GM21367 (cell line): ENCODE data around the gene CKAP2L.

ENCODE experiments used
- ATAC-seq: cut with Tn5 transposase; IDR thresholded peaks from one replicate; pipeline ENCODE4 v1.9.1; 2021; ENCODE audit not compliant: unreplicated experiment

CKAP2L gene

GRCh38 chr2:112762276-112762675 lies 2.1 kb downstream of the CKAP2L start:
- no peak for ATAC-seq

DNA sequence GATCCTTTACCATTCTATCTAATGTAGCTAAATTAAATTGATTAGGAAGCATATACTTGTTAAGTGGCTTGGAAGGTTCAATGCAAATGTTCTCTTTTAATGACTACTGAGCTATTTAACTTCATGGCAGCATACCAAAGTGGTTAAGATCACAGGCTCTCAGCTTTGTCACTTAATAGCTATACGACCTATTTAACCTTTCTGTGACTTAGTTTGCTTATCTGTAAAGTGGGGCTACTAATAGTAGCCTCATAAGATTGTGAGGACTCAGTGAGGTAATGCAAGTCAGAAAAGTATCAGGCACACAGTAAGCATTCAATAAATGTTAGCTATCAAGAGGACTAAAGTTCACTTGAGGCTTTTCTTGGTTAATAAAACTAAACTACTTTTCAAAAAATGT lies 4.3 kb downstream of the CKAP2L start:
- ATAC-seq, result no peak

DNA sequence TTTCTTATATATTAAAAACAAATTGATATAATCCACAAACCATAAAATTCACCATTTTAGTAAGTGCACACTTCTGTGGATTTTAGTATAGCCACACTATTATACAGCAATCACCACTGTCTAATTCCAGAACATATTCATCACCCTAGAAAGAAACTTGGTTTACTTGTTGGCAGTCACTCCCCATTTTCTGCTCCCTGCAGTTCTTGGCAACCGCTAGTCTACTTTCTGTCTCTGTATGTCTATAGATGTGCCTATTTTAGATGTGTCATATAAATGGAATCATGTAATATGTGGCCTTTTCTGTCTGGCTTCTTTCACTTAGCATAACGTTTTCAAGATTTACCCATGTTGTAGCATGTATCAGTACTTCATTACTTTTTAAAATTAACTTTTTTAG lies 5.7 kb downstream of the CKAP2L start:
- ATAC-seq, result no peak

- no peak for ATAC-seq
These were observed 7.1 kb downstream of the CKAP2L start for GRCh38 chr2:112757265-112757664.

DNA sequence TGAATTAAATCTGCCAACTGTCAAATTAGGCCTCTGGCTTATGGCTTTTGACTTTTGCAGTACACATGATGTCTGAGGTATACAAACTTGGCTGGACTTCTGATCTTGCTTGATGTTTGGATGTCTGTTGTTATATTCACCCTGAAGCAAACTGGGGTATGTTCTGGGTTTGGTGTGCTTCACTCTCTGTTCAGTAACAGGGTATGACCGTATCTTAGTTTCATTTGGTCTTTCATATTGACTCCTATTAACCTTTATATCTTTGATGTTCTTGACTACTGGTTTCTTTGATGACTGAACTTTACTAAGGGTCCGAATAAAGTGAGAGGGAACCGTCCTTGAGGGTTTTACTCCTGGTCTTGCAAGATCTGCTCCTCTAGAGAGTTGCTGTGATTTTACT lies 8.2 kb downstream of the CKAP2L start:
- ATAC-seq, result no peak

DNA sequence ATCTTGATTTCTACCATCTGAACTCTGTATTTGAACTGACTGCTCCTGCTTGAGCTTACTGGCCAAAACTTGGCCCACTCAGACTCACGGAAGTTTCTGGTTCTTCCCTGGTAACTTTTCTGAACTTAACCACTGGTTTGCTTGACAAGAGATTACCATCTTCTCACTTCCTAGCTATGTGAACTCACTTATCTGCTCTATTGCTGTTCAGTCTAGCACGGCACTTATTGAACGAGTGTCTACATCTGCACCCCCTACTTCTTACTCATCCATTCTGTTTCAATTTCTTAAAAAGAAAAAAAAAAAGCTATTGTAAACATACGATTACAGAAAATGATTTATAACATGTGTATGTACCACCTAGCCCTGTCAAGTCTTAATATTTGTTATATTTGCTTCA lies 9.0 kb downstream of the CKAP2L start:
- no peak for ATAC-seq

DNA sequence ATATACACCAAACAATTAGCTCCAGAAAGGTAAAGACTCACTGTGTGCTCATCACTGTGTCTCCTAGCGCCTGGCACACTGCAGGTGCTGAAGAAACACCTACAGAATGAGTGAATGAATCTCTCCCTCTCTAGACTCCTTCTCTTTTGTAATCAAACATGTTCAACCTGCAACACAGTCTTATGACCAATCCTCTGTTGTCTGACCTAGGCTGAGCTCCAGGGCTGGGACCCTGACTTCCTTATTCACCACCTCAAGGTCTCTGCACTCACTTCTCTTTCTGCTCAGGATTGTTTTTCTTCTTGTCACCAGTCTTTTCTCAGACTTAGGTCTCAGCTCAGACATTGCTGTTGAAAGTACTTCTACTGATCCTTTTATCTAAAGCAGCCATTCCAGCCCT lies 9.8 kb downstream of the CKAP2L start:
- ATAC-seq, result no peak

DNA sequence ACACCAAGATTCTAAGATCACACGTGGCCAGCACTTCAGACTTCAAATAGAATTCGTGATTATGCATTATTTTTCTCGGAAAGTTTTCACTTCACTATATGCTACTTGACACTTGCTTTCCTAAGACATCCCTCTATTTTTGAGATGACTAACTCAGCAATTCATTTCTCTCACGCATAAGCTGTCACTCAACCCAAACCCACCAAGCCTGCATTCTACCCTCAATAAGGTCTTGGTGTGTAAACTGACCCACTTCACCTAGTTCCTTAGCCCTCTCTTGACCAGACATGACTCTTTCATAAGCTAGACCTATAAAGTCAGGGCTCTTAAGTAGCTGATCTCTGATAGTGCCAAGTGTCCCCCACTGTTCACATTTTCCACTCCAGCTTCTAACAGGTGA lies 11.7 kb downstream of the CKAP2L start:
- ATAC-seq, result no peak

GRCh38 chr2:112751451-112752197 lies 12.8 kb downstream of the CKAP2L start:
- no peak for ATAC-seq

- no peak for ATAC-seq
These were observed 13.9 kb downstream of the CKAP2L start for GRCh38 chr2:112750560-112750843.

DNA sequence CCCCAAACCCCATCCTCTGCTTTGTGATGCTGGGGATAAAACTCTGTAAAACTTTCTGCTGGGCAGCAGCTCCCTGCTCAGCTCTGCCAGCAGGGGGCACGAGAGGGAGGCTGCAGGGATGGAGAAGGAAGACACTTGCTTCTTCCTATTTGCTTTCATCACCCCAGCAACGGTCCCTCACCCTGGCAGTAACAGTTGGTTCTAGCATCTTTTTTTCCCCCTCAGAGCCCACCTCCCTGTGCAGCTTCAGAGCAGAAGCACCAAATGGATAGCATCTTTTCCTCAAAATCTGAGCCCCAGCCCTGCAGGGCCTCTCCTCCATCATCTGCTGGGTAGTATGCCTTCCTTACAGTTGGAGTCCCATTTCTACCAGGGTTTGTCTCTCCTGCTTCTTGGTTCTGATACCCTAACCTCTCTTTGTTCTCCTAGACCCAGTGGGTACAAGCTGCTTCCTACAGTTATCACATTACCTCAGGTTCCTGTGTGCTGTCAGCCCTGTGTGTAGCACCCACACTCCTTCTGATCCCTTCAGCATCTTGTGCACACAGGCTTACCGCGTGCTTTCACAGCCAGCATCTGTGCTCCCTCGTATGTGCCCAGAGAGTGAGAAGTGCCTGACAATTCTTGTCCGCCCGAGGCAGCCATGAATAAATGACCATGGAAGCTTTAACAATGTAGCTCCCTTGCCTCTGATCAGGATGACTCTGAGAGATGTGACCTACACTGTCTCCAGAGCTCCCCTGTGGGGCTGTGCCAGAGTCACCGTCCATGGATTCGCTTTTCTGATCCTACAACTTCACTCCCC lies 14.5 kb downstream of the CKAP2L start:
- peak; percentile 71 for ATAC-seq

GRCh38 chr2:112740527-112740926 lies 23.9 kb downstream of the CKAP2L start:
- ATAC-seq, result no peak

- no peak for ATAC-seq
These were observed 26.7 kb downstream of the CKAP2L start for GRCh38 chr2:112737542-112738232.

DNA sequence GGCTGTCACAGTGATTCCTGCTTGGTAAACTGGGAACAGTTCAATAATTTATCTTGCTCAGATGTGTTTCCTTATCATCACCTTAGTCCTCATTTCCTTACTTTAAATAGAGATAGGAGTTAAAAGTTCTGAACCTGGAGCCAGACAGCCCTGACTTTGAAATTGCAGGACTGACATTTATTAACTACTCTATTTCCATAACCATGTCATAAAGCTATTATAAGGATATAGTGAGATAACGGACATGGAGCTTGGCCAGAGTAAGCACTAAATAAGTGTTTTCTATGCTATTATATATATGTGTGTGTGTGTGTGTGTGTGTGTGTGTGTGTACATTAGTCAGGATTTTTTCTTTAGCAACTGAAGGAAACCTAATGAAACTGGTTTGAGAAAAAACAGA lies 30.5 kb downstream of the CKAP2L start:
- no peak for ATAC-seq

DNA sequence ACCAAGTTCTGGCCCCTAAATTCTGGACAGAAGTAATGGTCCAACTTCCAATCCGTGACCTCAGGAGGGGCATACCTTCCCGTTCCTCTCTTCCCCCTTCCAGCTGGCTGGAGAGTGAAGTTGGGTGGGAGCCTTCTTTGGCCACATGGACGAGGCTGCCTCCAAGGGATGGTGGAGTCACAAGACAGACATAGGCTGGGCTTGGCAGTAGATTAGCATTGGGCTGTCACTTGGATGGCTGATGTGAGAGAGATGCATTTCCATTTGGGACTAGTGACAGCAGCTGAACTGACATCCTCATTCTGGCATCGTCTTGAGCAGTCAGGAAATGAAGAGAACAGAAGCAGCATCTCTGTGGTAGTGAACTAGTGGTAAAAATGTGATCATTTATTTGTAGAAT lies 31.0 kb downstream of the CKAP2L start:
- ATAC-seq, result no peak

DNA sequence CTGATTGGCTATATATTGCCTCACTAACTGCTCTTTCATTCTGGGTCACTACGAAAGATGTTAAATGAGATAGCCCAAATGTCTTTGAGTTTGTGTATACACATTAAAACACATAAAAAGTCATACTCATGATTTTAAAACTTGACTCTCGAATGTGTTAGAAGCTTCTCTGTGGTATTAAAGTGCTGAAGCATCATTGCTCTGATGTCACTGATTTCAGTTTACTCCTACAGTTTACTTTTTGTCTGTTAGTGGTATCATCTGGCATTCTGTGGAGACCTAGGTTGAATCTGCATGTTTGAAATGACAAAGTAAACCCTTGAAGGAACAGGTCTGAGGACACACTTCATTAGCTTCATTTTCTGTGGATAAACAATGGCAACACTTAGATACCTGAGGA lies 32.9 kb downstream of the CKAP2L start:
- no peak for ATAC-seq

DNA sequence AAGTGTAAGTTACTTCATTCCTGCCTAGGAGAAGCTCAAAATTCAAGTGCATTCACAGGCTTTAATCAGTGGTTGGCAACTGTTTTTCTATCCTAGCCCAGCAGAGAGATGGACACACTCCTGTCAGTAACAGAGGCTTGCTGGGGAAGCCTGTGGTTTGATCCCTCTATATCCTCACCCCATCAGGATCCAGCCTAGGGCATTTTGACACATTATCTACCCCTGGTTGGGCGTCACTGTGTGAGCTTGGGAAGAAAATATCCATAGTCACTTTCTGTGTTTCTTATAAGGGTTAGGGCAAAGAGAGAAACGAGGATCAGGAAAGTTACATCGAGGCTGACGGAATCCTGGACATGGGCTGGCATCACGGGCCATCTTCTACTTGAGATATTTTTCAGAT lies 33.6 kb downstream of the CKAP2L start:
- ATAC-seq, result no peak

DNA sequence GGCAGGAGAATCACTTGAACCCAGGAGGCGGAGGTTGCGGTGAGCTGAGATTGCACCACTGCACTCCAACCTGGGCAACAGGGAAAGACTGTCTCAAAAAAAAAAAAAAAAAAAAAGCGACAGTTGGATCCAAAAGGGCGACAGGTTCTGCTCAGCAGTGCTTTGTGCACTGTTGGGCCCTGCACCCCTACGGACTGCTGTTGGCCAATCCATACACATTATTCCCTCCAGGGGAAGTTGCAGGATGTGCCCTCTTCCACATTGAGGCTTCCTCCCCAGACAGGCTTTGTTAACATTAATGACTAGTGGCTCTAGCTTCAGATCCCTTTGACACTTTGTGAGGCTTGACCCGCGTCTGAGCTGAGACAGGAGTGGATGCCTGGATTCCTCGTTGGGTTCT lies 34.2 kb downstream of the CKAP2L start:
- no peak for ATAC-seq

- no peak for ATAC-seq
These were observed 35.8 kb downstream of the CKAP2L start for GRCh38 chr2:112728378-112729175.

GRCh38 chr2:112728029-112728362 lies 36.4 kb downstream of the CKAP2L start:
- no peak for ATAC-seq

DNA sequence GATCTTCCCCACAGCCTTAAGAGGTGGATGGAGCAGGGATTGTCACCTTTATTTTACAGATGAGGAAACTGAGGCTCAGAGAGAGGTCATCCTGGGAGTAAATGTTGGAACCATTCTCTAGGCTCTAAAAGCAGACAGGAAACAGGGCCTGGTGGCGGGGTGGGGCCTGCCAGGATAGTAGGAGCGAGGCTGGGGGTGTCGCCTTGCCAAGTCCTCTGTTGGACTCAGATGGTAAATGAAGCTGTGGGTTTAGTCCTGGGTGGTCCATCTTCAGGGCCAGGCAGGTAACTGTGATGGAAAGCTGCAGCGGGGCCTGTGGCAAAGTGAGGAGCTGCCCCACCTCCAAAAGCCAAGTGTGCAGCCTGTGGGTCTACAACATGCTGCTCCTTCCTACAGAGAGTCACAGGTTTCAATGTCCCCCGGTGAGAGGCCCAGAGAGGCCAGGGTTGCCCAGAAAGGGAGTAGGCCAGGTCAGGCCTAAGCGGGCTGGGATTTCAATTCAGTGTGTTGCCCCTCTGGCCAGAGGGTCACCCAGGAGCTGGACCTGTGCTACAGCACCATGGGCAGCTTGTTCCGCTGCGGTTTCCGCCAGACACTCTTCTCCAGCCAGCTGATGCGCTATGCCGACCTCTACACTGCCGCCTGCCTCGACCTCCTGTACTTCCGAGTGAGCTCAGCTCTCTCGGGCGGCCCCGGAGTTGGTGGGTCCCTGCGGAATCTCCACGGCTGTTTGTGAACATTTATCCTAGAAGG lies 37.0 kb downstream of the CKAP2L start:
- no peak for ATAC-seq
